ENCODE data around the gene FOXA1. TPM values are rescaled to one million over a fixed set of nuclear protein-coding genes. Genes with fewer than 3 reads are reported as not detected.

FOXA1 gene
- total and polyA plus RNA-seq, 2 of the 8 experiments (the other 6 are each of a cell fraction or from before 2014, with no cell fraction given) = 0.08 to 0.20 TPM

DNA sequence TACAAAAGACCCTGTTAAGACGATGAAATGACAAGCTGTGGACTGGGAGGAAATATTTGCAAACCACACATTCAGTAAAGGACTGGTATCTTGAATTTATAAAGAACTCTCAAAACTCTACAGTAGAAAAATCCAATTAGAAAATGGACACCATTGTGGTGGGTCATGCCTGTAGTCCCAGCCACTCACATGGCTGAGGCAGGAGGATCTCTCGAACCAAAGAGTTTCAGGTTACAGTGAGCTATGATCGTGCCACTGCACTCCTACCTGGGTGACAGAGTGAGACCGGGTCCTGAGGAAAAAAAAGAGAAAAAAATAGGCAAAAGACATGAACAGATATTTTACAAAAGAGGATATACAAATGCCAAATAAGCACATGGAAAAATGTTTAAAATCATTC lies 42.3 kb upstream of the FOXA1 start:
- no peak for FAIRE-seq
- Histone ChIP-seq H3K4me1 (replicated peaks in 1 of 4; ENCODE audit: control insufficient read depth in 3 of 4, insufficient read depth in 4 of 4, low read length in 3 of 4) (no peaks in the 10 kb centered on the region), H3K79me2 (ENCODE audit: control insufficient read depth in 1 of 2, insufficient read depth in 2 of 2, low read length in 2 of 2) (no peaks in the 10 kb centered on the region), H3K14ac (ENCODE audit: insufficient read length) (no peak overlapping the region), H4K91ac (replicated peaks; ENCODE audit: insufficient read length, low read length) (no peak overlapping the region), H4K5ac (ENCODE audit: insufficient read length, low read depth, low read length) (no peak overlapping the region), H2BK12ac (ENCODE audit: low read depth, low read length) (no peak overlapping the region), H3K56ac (replicated peaks; ENCODE audit: insufficient read length, low read depth, low read length) (no peak overlapping the region), H3K4me3 (ENCODE audit: extremely low read depth in 1 of 4, insufficient read depth in 2 of 4, low read depth in 3 of 4, low read length in 4 of 4) (no peak overlapping the region), H3K4ac (replicated peaks; ENCODE audit: insufficient read length, low read depth, low read length) (no peak overlapping the region), H3K79me1 (ENCODE audit: low read depth, low read length) (no peaks in the 10 kb centered on the region), H3K36me3 (ENCODE audit: control insufficient read depth in 2 of 4, insufficient read depth in 4 of 4, low read length in 3 of 4) (no peaks in the 10 kb centered on the region), H4K20me1 (replicated peaks in 1 of 2; ENCODE audit: control insufficient read depth in 1 of 2, insufficient read depth in 2 of 2, low read length in 2 of 2) (no peaks in the 10 kb centered on the region), H4K8ac (ENCODE audit: extremely low read depth, insufficient read depth, low read length) (no peak overlapping the region), H3K27ac (ENCODE audit: low read depth, low read length) (no peak overlapping the region), H3K18ac (ENCODE audit: extremely low read depth, low read length) (no peak overlapping the region), H2BK15ac (ENCODE audit: low read length) (no peak overlapping the region), H3K4me2 (ENCODE audit: insufficient read depth in 1 of 2, low read depth in 2 of 2, low read length in 2 of 2) (no peak overlapping the region), H2BK5ac (ENCODE audit: low read depth, low read length) (no peak overlapping the region), H2BK20ac (ENCODE audit: low read length) (no peak overlapping the region), H3K9ac (replicated peaks in 1 of 4; ENCODE audit: extremely low read depth in 1 of 4, low read depth in 3 of 4, low read length in 3 of 4) (no peak overlapping the region), H2BK120ac (replicated peaks; ENCODE audit: low read depth, low read length) (no peak overlapping the region), H3K9me3 (ENCODE audit: insufficient read depth in 2 of 2, low read depth in 1 of 2, low read length in 1 of 2) (no peaks in the 10 kb centered on the region), H2AK5ac (ENCODE audit: low read depth, low read length) (no peak overlapping the region), H3K27me3 (replicated peaks in 1 of 4; ENCODE audit: control insufficient read depth in 3 of 4, extremely low read depth in 1 of 4, insufficient read depth in 3 of 4, low read length in 3 of 4) (no peaks in the 10 kb centered on the region), H3K23ac (ENCODE audit: insufficient read length) (no peak overlapping the region), H2AFZ (ENCODE audit: low read length) (no peak overlapping the region), H3K23me2 (ENCODE audit: low read depth, low read length) (no peaks in the 10 kb centered on the region)
- WGBS, 2 experiments (ENCODE audit: extremely low coverage in 1 of 2, insufficient coverage in 1 of 2, insufficient read length in 1 of 2, insufficient replicate concordance in 2 of 2, low coverage in 1 of 2, low lambda C conversion rate in 2 of 2, missing lambda C conversion rate in 1 of 2) = 86% methylated on average over 4 of the region's 4 CpGs; no CpG with 5 or more reads in 1 of the 2 experiments
- TF ChIP-seq RNF2 (IDR thresholded peaks at IDR 0.05; ENCODE audit: borderline replicate concordance, low read depth, low read length, missing control alignments, poor library complexity, severe bottlenecking) = no peak
- TF ChIP-seq ZNF274 (IDR thresholded peaks at IDR 0.05; ENCODE audit: borderline replicate concordance, extremely low read depth, low read length) = no peak
- TF ChIP-seq, protein P1, sequence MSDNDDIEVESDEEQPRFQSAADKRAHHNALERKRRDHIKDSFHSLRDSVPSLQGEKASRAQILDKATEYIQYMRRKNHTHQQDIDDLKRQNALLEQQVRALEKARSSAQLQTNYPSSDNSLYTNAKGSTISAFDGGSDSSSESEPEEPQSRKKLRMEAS (IDR thresholded peaks at IDR 0.05) = peak; percentile 50
- no peak for TF ChIP-seq SP4 (IDR thresholded peaks at IDR 0.05; ENCODE audit: low read length)
- TF ChIP-seq E2F6 (IDR thresholded peaks at IDR 0.05) = 0 out of 2 replicates have a peak, but pooled peaks have one; percentile 26
- ChIA-PET POLR2A (ENCODE audit: partially characterized antibody) (no interaction called here), CTCF (ENCODE audit: partially characterized antibody) (no interaction called here)
- no peak for DNase-seq (ENCODE audit: low read depth in 1 of 2, low spot score in 2 of 2)
